Thyroid gland (tissue), 4 donors: ENCODE measurements around the gene GRB7.

Source experiments
- POLR2A ChIP-seq, 2 donors: fragments of 450-650 bp; IDR thresholded peaks; one replicate each; pipeline ENCODE4 v1.6.1; 2017; ENCODE audit warnings: antibody characterized with exemption in 2 of 2, mild to moderate bottlenecking in 2 of 2, moderate library complexity in 1 of 2
- TF ChIP-seq, protein P1 (sequence below), 6 experiments: fragments of 200-600 bp in 3 of 6; fragments of 450-650 bp in 3 of 6; sonication (generic) in 3 of 6; IDR thresholded peaks; one replicate each; pipeline ENCODE4 v1.5.1; 2016 to 2019; ENCODE audit warnings: antibody characterized with exemption in 6 of 6, mild to moderate bottlenecking in 2 of 6, inconsistent platforms in 1 of 6, moderate library complexity in 1 of 6

- TF ChIP-seq, protein P1, sequence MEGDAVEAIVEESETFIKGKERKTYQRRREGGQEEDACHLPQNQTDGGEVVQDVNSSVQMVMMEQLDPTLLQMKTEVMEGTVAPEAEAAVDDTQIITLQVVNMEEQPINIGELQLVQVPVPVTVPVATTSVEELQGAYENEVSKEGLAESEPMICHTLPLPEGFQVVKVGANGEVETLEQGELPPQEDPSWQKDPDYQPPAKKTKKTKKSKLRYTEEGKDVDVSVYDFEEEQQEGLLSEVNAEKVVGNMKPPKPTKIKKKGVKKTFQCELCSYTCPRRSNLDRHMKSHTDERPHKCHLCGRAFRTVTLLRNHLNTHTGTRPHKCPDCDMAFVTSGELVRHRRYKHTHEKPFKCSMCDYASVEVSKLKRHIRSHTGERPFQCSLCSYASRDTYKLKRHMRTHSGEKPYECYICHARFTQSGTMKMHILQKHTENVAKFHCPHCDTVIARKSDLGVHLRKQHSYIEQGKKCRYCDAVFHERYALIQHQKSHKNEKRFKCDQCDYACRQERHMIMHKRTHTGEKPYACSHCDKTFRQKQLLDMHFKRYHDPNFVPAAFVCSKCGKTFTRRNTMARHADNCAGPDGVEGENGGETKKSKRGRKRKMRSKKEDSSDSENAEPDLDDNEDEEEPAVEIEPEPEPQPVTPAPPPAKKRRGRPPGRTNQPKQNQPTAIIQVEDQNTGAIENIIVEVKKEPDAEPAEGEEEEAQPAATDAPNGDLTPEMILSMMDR (IDR thresholded peaks at IDR 0.05): no peak
- TF ChIP-seq POLR2A (IDR thresholded peaks at IDR 0.05): no peak
These were observed 14.5 kb upstream of the GRB7 start for GRCh38 chr17:39722965-39723848.
